ENCODE results near the gene HFM1. TPM values are rescaled to one million over a fixed set of nuclear protein-coding genes. Genes with fewer than 3 reads are reported as not detected.

Gene HFM1
- total RNA-seq, 1 donor from 2014 or later, result 0.79 TPM

GRCh38 chr1:91221017-91221416 lies 183.6 kb downstream of the HFM1 start:
- no peak for DNase-seq (ENCODE audit: low read depth)
- Histone ChIP-seq H3K36me3 (ENCODE audit: control insufficient read depth, insufficient read depth, low read length) (no peaks in the 10 kb centered on the region), H3K27me3 (ENCODE audit: control insufficient read depth, insufficient read depth, low read length) (no peaks in the 10 kb centered on the region), H3K4me3 (ENCODE audit: low read depth, low read length) (no peak overlapping the region)
- no peak for TF ChIP-seq CTCF (IDR thresholded peaks at IDR 0.05; ENCODE audit: insufficient read depth, low read length, poor library complexity, severe bottlenecking)

GRCh38 chr1:91217911-91218310 lies 186.7 kb downstream of the HFM1 start:
- H3K36me3 ChIP-seq (ENCODE audit: control insufficient read depth, insufficient read depth, low read length), result no peaks in the 10 kb centered on the region
- no peaks in the 10 kb centered on the region for H3K27me3 ChIP-seq (ENCODE audit: control insufficient read depth, insufficient read depth, low read length)
- TF ChIP-seq CTCF (IDR thresholded peaks at IDR 0.05; ENCODE audit: insufficient read depth, low read length, poor library complexity, severe bottlenecking), result no peak
- no peak for DNase-seq (ENCODE audit: low read depth)
- H3K4me3 ChIP-seq (ENCODE audit: low read depth, low read length), result no peak overlapping the region

Other genes starting within 250 kb of the HFM1 start
- 5.7 and 6.1 TPM in 2 replicates for gene CDC7, start 96.0 kb upstream of the HFM1 start, total RNA-seq